Subcutaneous adipose tissue (tissue), 4 donors: ENCODE data around the gene CRADD. TPM values are rescaled to one million over a fixed set of nuclear protein-coding genes. Genes with fewer than 3 reads are reported as not detected.

Experiments
- CTCF ChIP-seq: fragments of 450-650 bp; IDR thresholded peaks from one replicate; pipeline ENCODE4 v1.5.1; 2016; ENCODE audit warnings: low read depth, mild to moderate bottlenecking, control low read depth, antibody characterized with exemption, moderate library complexity
- total RNA-seq, 4 donors: library from RNA; depleted of rRNA; stranded (reverse); fragments of >200 nt; gene quantifications; one replicate each; pipeline ENCODE4 v1.1.0, GENCODE V29; 2016

Gene CRADD
- total RNA-seq, 4 donors from 2014 or later: 22.5 to 43.7 (median 39.3) TPM

GRCh38 chr12:93824514-93825500, 147.6 kb downstream of the CRADD start:
- no peak for TF ChIP-seq CTCF

- no peak for TF ChIP-seq CTCF
Measured at GRCh38 chr12:93825501-93825888, 148.3 kb downstream of the CRADD start.

- TF ChIP-seq CTCF: no peak
Measured at GRCh38 chr12:93825931-93826555, 148.9 kb downstream of the CRADD start.

- no peak for TF ChIP-seq CTCF
Measured at GRCh38 chr12:93827179-93827578, 150.0 kb downstream of the CRADD start.

GRCh38 chr12:93827669-93828068, 150.5 kb downstream of the CRADD start:
- no peak for TF ChIP-seq CTCF

GRCh38 chr12:93829016-93829415, 151.8 kb downstream of the CRADD start:
- TF ChIP-seq CTCF: no peak

- TF ChIP-seq CTCF: no peak
Measured at GRCh38 chr12:93831374-93831773, 154.2 kb downstream of the CRADD start.
